ENCODE measurements around the gene YOD1.

DNA sequence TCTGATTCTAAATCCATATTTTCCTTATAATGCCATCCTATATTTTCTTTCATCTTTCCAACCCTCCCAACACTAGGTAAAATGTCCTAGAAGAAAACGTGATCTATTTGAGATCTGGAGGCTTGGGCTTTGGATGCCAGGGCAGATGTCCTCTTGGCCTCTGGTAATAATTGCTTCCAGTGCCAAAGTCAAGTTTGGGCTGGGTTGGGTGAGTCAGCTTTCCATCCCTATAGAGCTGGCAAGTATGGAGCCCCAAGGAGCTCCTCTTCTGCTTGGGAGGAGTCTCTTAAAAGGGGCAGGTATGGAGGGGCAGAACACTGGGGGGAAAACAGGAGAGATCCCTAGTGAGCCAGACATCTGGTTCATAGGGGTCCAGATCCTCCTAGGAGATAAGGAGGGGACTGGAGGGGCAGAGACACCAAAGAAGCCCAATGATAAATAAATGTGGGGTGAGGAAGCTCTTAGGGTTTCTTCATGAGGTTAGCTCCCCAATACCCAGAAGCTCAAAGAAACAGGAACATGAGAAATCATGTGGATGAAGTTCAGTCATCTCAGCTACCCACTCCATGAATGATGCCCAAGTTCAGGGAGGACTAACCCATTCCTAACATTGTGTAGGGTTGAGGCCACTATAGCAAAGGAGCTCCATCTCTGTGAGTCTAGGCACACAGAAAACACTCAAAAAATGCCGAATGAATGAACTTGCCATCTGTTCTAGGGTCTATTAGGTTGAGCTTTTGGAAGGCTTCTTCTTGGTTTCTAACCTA is 21.9 kb downstream of the YOD1 start:
- TF ChIP-seq CTCF (IDR thresholded peaks at IDR 0.05; ENCODE audit: insufficient read depth, low read length) (no peak), POLR2AphosphoS5 (IDR thresholded peaks at IDR 0.05; ENCODE audit: low read depth) (no peak)
